HepG2 (cell line): ENCODE data around the gene EPHA2. TPM values are rescaled to one million over a fixed set of nuclear protein-coding genes. Genes with fewer than 3 reads are reported as not detected.

Experiments
- FOXJ3 ChIP-seq: sonication (generic); formaldehyde crosslinking; IDR thresholded peaks from 2 replicates; pipeline ENCODE4 v1.4.0; 2020; ENCODE audit warnings: missing genetic modification reagents, mild to moderate bottlenecking, borderline replicate concordance
- HMGXB3 ChIP-seq: sonication (generic); formaldehyde crosslinking; IDR thresholded peaks from 2 replicates; pipeline ENCODE4 v1.4.0; 2020; ENCODE audit warnings: missing genetic modification reagents, borderline replicate concordance
- HNF4A ChIP-seq: sonication (generic); formaldehyde crosslinking; IDR thresholded peaks from 2 replicates; pipeline ENCODE4 v1.4.0; 2020; ENCODE audit warnings: missing genetic modification reagents
- MED13 ChIP-seq: sonication (generic); formaldehyde crosslinking; IDR thresholded peaks from 2 replicates; pipeline ENCODE4 v1.5.0; 2020; ENCODE audit warnings: missing genetic modification reagents
- REPIN1 ChIP-seq: sonication (generic); formaldehyde crosslinking; IDR thresholded peaks from 2 replicates; pipeline ENCODE4 v1.8.0; 2022; ENCODE audit warnings: missing genetic modification reagents, low read depth, mild to moderate bottlenecking, borderline replicate concordance
- TFE3 ChIP-seq: IDR thresholded peaks from 2 replicates; pipeline ENCODE4 v1.6.1; 2016
- ZNF138 ChIP-seq: sonication (generic); formaldehyde crosslinking; IDR thresholded peaks from 2 replicates; pipeline ENCODE4 v1.5.0; 2020; ENCODE audit warnings: mild to moderate bottlenecking, low read depth, missing genetic modification reagents
- ZNF749 ChIP-seq: sonication (generic); formaldehyde crosslinking; IDR thresholded peaks from 2 replicates; pipeline ENCODE4 v1.8.0; 2022; ENCODE audit warnings: mild to moderate bottlenecking, missing genetic modification reagents, moderate library complexity, borderline replicate concordance
- polyA plus RNA-seq, 8 experiments: library from polyadenylated mRNA; depleted of rRNA in 3 of 8; stranded (reverse) in 7 of 8; unstranded in 1 of 8; fragments of >200 nt; fragmentation: Illumina TruSeq in 4 of 8; extraction: Trizol in 4 of 8; gene quantifications; 2 replicates each; pipeline versions ENCODE4 v1.2.1 to v1.2.3, GENCODE V29; 2011 to 2016; ENCODE audit warnings: low read depth in 4 of 8, missing spikeins in 1 of 8, mixed read lengths in 1 of 8; ENCODE audit not compliant: insufficient read depth in 1 of 8
- total RNA-seq, 5 experiments: library from RNA; depleted of rRNA; stranded (reverse); fragments of >200 nt; fragmentation: Illumina TruSeq; extraction: Trizol; gene quantifications; 2 replicates each; pipeline ENCODE4 v1.2.3, GENCODE V29; 2016; ENCODE audit warnings: low read depth in 1 of 5
- TF ChIP-seq, protein P1 (sequence below): sonication (generic); formaldehyde crosslinking; IDR thresholded peaks from one replicate; pipeline ENCODE4 v1.5.1; 2020; ENCODE audit warnings: mild to moderate bottlenecking, missing genetic modification reagents; ENCODE audit errors: not compliant biosample characterization
- TF ChIP-seq, protein P2 (sequence below): sonication (generic); formaldehyde crosslinking; conservative IDR thresholded peaks from 2 replicates; pipeline ENCODE4 v1.5.0; 2020; ENCODE audit warnings: missing genetic modification reagents

EPHA2 gene
- total and polyA plus RNA-seq, 2 of the 13 experiments (the other 11 are each of a cell fraction or from before 2014, with no cell fraction given) = 33.6 to 53.6 TPM

GRCh38 chr1:16155537-16156410, at the start of gene EPHA2 (continued):
- TF ChIP-seq HMGXB3 (CRISPR knock-in tag) (no peak; the same call in 1 of the 2 replicates), TFE3 (CRISPR knock-in tag) (peak; percentile 25; the same call in 1 of the 2 replicates), REPIN1 (CRISPR knock-in tag) (0 out of 2 replicates have a peak, but pooled peaks have one; percentile 55), HNF4A (CRISPR knock-in tag) (no peak; the same call in 1 of the 2 replicates), ZNF138 (CRISPR knock-in tag) (0 out of 2 replicates have a peak, but pooled peaks have one; percentile 70), FOXJ3 (CRISPR knock-in tag) (no peak), ZNF749 (CRISPR knock-in tag) (peak; percentile 81; the same call in 1 of the 2 replicates), MED13 (CRISPR knock-in tag) (no peak)
- TF ChIP-seq, protein P1, sequence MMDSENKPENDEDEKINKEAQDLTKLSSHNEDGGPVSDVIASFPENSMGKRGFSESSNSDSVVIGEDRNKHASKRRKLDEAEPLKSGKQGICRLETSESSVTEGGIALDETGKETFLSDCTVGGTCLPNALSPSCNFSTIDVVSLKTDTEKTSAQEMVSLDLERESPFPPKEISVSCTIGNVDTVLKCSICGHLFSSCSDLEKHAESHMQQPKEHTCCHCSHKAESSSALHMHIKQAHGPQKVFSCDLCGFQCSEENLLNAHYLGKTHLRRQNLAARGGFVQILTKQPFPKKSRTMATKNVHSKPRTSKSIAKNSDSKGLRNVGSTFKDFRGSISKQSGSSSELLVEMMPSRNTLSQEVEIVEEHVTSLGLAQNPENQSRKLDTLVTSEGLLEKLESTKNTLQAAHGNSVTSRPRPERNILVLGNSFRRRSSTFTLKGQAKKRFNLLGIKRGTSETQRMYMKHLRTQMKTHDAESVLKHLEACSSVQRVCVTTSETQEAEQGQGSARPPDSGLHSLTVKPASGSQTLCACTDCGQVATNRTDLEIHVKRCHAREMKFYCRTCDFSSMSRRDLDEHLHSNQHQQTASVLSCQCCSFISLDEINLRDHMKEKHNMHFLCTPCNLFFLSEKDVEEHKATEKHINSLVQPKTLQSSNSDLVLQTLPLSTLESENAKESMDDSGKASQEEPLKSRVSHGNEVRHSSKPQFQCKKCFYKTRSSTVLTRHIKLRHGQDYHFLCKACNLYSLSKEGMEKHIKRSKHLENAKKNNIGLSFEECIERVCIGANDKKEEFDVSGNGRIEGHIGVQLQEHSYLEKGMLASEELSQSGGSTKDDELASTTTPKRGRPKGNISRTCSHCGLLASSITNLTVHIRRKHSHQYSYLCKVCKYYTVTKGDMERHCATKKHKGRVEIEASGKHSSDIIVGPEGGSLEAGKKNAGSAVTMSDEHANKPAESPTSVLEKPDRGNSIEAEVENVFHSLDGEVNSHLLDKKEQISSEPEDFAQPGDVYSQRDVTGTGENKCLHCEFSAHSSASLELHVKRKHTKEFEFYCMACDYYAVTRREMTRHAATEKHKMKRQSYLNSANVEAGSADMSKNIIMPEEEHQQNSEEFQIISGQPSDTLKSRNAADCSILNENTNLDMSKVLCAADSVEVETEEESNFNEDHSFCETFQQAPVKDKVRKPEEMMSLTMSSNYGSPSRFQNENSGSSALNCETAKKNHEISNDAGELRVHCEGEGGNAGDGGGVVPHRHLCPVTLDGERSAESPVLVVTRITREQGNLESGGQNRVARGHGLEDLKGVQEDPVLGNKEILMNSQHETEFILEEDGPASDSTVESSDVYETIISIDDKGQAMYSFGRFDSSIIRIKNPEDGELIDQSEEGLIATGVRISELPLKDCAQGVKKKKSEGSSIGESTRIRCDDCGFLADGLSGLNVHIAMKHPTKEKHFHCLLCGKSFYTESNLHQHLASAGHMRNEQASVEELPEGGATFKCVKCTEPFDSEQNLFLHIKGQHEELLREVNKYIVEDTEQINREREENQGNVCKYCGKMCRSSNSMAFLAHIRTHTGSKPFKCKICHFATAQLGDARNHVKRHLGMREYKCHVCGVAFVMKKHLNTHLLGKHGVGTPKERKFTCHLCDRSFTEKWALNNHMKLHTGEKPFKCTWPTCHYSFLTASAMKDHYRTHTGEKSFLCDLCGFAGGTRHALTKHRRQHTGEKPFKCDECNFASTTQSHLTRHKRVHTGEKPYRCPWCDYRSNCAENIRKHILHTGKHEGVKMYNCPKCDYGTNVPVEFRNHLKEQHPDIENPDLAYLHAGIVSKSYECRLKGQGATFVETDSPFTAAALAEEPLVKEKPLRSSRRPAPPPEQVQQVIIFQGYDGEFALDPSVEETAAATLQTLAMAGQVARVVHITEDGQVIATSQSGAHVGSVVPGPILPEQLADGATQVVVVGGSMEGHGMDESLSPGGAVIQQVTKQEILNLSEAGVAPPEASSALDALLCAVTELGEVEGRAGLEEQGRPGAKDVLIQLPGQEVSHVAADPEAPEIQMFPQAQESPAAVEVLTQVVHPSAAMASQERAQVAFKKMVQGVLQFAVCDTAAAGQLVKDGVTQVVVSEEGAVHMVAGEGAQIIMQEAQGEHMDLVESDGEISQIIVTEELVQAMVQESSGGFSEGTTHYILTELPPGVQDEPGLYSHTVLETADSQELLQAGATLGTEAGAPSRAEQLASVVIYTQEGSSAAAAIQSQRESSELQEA (CRISPR knock-in tag) = no peak
- TF ChIP-seq, protein P2, sequence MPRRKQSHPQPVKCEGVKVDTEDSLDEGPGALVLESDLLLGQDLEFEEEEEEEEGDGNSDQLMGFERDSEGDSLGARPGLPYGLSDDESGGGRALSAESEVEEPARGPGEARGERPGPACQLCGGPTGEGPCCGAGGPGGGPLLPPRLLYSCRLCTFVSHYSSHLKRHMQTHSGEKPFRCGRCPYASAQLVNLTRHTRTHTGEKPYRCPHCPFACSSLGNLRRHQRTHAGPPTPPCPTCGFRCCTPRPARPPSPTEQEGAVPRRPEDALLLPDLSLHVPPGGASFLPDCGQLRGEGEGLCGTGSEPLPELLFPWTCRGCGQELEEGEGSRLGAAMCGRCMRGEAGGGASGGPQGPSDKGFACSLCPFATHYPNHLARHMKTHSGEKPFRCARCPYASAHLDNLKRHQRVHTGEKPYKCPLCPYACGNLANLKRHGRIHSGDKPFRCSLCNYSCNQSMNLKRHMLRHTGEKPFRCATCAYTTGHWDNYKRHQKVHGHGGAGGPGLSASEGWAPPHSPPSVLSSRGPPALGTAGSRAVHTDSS (CRISPR knock-in tag) = no peak
